Measurements from ENCODE around the gene SMTNL2.

Gene SMTNL2

GRCh38 chr17:4542726-4543191 lies 41.6 kb upstream of the SMTNL2 start:
- no peak for TF ChIP-seq CTCF (IDR thresholded peaks at IDR 0.05)

GRCh38 chr17:4543557-4544026 lies 40.7 kb upstream of the SMTNL2 start:
- no peak for TF ChIP-seq CTCF (IDR thresholded peaks at IDR 0.05)

- TF ChIP-seq CTCF (IDR thresholded peaks at IDR 0.05): no peak
These were observed 40.0 kb upstream of the SMTNL2 start for GRCh38 chr17:4544135-4544950.

- no peak for TF ChIP-seq CTCF (IDR thresholded peaks at IDR 0.05)
These were observed 39.4 kb upstream of the SMTNL2 start for GRCh38 chr17:4544951-4545216.

GRCh38 chr17:4545217-4545951 lies 38.9 kb upstream of the SMTNL2 start:
- TF ChIP-seq CTCF (IDR thresholded peaks at IDR 0.05): no peak

GRCh38 chr17:4547118-4547906 lies 37.0 kb upstream of the SMTNL2 start:
- TF ChIP-seq CTCF (IDR thresholded peaks at IDR 0.05): no peak

GRCh38 chr17:4548061-4548461 lies 36.3 kb upstream of the SMTNL2 start:
- TF ChIP-seq CTCF (IDR thresholded peaks at IDR 0.05): no peak
